SJCRH30 (cell line): ENCODE data around the gene FASTKD2. TPM values are rescaled to one million over a fixed set of nuclear protein-coding genes. Genes with fewer than 3 reads are reported as not detected.
A peak's percentile ranks its signal among the peaks of the same experiment; 100 is the strongest.

Experiments
- DNase-seq, 2 experiments: peaks; one replicate each; pipeline ENCODE4 v3.0.0-alpha.2; 2015 to 2020
- H3K27ac ChIP-seq: fragments of 250-450 bp; sonication (Bioruptor Pico); 2 replicates; pipeline ENCODE4 v1.5.1; 2020; ENCODE audit warnings: mild to moderate bottlenecking, moderate library complexity
- H3K27me3 ChIP-seq: fragments of 250-450 bp; sonication (Bioruptor Pico); 2 replicates; pipeline ENCODE4 v1.5.1; 2020; ENCODE audit warnings: mild to moderate bottlenecking, moderate library complexity
- H3K36me3 ChIP-seq: fragments of 250-450 bp; sonication (Bioruptor Pico); 2 replicates; pipeline ENCODE4 v1.5.1; 2020; ENCODE audit warnings: mild to moderate bottlenecking, moderate library complexity
- H3K4me1 ChIP-seq: fragments of 250-450 bp; sonication (Bioruptor Pico); 2 replicates; pipeline ENCODE4 v1.5.1; 2020; ENCODE audit warnings: mild to moderate bottlenecking, moderate library complexity
- H3K4me3 ChIP-seq: fragments of 250-450 bp; sonication (Bioruptor Pico); 2 replicates; pipeline ENCODE4 v1.5.1; 2020; ENCODE audit warnings: mild to moderate bottlenecking, moderate library complexity
- H3K9me3 ChIP-seq: fragments of 250-450 bp; sonication (Bioruptor Pico); replicated peaks from 2 replicates; pipeline ENCODE4 v1.5.1; 2020; ENCODE audit warnings: mild to moderate bottlenecking, moderate library complexity
- total RNA-seq: library from RNA; depleted of rRNA; stranded (reverse); fragments of >200 nt; shearing (Covaris generic); gene quantifications from 2 replicates; pipeline ENCODE4 v1.2.3, GENCODE V29; 2014

FASTKD2 gene
- total RNA-seq, 1 experiment from 2014 or later: 49.7 TPM

- H3K27ac ChIP-seq: peak overlapping the region; percentile 90
- DNase-seq: no peak
- H3K36me3 ChIP-seq: peaks cover 16% of the 10 kb centered on the region
- H3K27me3 ChIP-seq: no peaks in the 10 kb centered on the region
- peaks cover 5% of the 10 kb centered on the region; the same call in 1 of the 2 replicates for H3K4me1 ChIP-seq
- H3K9me3 ChIP-seq: no peaks in the 10 kb centered on the region
- H3K4me3 ChIP-seq: peak overlapping the region; percentile 98
Measured at GRCh38 chr2:206766057-206766930, 888 bp downstream of the FASTKD2 start.

- H3K36me3 ChIP-seq: peaks cover 67% of the 10 kb centered on the region
Measured at GRCh38 chr2:206774871-206775270, 9.5 kb downstream of the FASTKD2 start.

GRCh38 chr2:206776432-206776831, 11.0 kb downstream of the FASTKD2 start:
- H3K27ac ChIP-seq: no peak overlapping the region
- H3K36me3 ChIP-seq: peaks cover 77% of the 10 kb centered on the region
- no peaks in the 10 kb centered on the region for H3K4me1 ChIP-seq
- no peak for DNase-seq
- no peaks in the 10 kb centered on the region for H3K9me3 ChIP-seq
- no peak overlapping the region for H3K4me3 ChIP-seq
- no peaks in the 10 kb centered on the region for H3K27me3 ChIP-seq

More at GRCh38 chr2:206774871-206775270, 9.5 kb downstream of the FASTKD2 start:
- Histone ChIP-seq H3K4me1 (no peaks in the 10 kb centered on the region), H3K27ac (no peak overlapping the region), H3K9me3 (no peaks in the 10 kb centered on the region), H3K4me3 (no peak overlapping the region), H3K27me3 (no peaks in the 10 kb centered on the region)
- no peak for DNase-seq

GRCh38 chr2:206780671-206781070, 15.3 kb downstream of the FASTKD2 start:
- H3K27me3 ChIP-seq: no peaks in the 10 kb centered on the region
- peaks cover 65% of the 10 kb centered on the region for H3K36me3 ChIP-seq

GRCh38 chr2:206783718-206784117, 18.3 kb downstream of the FASTKD2 start:
- Histone ChIP-seq H3K4me3 (no peak overlapping the region), H3K27me3 (no peaks in the 10 kb centered on the region), H3K27ac (no peak overlapping the region), H3K4me1 (no peaks in the 10 kb centered on the region), H3K9me3 (no peaks in the 10 kb centered on the region), H3K36me3 (peaks cover 65% of the 10 kb centered on the region)
- DNase-seq: peak in 1 of 2 experiments; percentile 25

More at GRCh38 chr2:206780671-206781070, 15.3 kb downstream of the FASTKD2 start:
- Histone ChIP-seq H3K4me1 (no peaks in the 10 kb centered on the region), H3K4me3 (no peak overlapping the region), H3K9me3 (no peaks in the 10 kb centered on the region), H3K27ac (no peak overlapping the region)
- DNase-seq: no peak

GRCh38 chr2:206784559-206785353, 19.4 kb downstream of the FASTKD2 start:
- peaks cover 63% of the 10 kb centered on the region for H3K36me3 ChIP-seq
- H3K4me1 ChIP-seq: no peaks in the 10 kb centered on the region
- H3K27ac ChIP-seq: no peak overlapping the region

GRCh38 chr2:206790311-206790935, 25.0 kb downstream of the FASTKD2 start:
- Histone ChIP-seq H3K4me1 (no peaks in the 10 kb centered on the region), H3K4me3 (no peak overlapping the region), H3K27ac (no peak overlapping the region), H3K36me3 (peaks cover 48% of the 10 kb centered on the region), H3K9me3 (no peaks in the 10 kb centered on the region), H3K27me3 (no peaks in the 10 kb centered on the region)
- no peak for DNase-seq

More at GRCh38 chr2:206784559-206785353, 19.4 kb downstream of the FASTKD2 start:
- Histone ChIP-seq H3K4me3 (no peak overlapping the region), H3K9me3 (no peaks in the 10 kb centered on the region), H3K27me3 (no peaks in the 10 kb centered on the region)
- DNase-seq: no peak

GRCh38 chr2:206792645-206793044, 27.2 kb downstream of the FASTKD2 start:
- Histone ChIP-seq H3K4me3 (no peak overlapping the region), H3K36me3 (peaks cover 36% of the 10 kb centered on the region), H3K27ac (no peak overlapping the region), H3K9me3 (no peaks in the 10 kb centered on the region), H3K4me1 (no peaks in the 10 kb centered on the region), H3K27me3 (no peaks in the 10 kb centered on the region)
- no peak for DNase-seq

GRCh38 chr2:206797376-206797775, 32.0 kb downstream of the FASTKD2 start:
- H3K36me3 ChIP-seq: peaks cover 9% of the 10 kb centered on the region; the same call in 1 of the 2 replicates
- H3K27ac ChIP-seq: no peak overlapping the region
- no peak overlapping the region for H3K4me3 ChIP-seq
- H3K9me3 ChIP-seq: no peaks in the 10 kb centered on the region
- H3K4me1 ChIP-seq: no peaks in the 10 kb centered on the region
- no peaks in the 10 kb centered on the region for H3K27me3 ChIP-seq
- DNase-seq: peak in 1 of 2 experiments; percentile 18

- Histone ChIP-seq H3K4me1 (no peaks in the 10 kb centered on the region), H3K4me3 (no peak overlapping the region), H3K27ac (no peak overlapping the region), H3K27me3 (no peaks in the 10 kb centered on the region), H3K9me3 (no peaks in the 10 kb centered on the region), H3K36me3 (peaks cover 7% of the 10 kb centered on the region; the same call in 1 of the 2 replicates)
- DNase-seq: no peak
Measured at GRCh38 chr2:206798000-206798399, 32.6 kb downstream of the FASTKD2 start.

GRCh38 chr2:206799083-206799482, 33.7 kb downstream of the FASTKD2 start:
- Histone ChIP-seq H3K4me1 (no peaks in the 10 kb centered on the region), H3K9me3 (no peaks in the 10 kb centered on the region), H3K36me3 (peaks cover 3% of the 10 kb centered on the region; the same call in 1 of the 2 replicates), H3K27me3 (no peaks in the 10 kb centered on the region), H3K27ac (no peak overlapping the region), H3K4me3 (no peak overlapping the region)
- no peak for DNase-seq

- H3K36me3 ChIP-seq: no peaks in the 10 kb centered on the region
- no peaks in the 10 kb centered on the region for H3K9me3 ChIP-seq
- no peak overlapping the region for H3K27ac ChIP-seq
- H3K4me1 ChIP-seq: no peaks in the 10 kb centered on the region
- H3K4me3 ChIP-seq: no peak overlapping the region
- no peaks in the 10 kb centered on the region for H3K27me3 ChIP-seq
- DNase-seq: peak; percentile 38 to 73
Measured at GRCh38 chr2:206800506-206801417, 35.4 kb downstream of the FASTKD2 start.

- no peaks in the 10 kb centered on the region for H3K9me3 ChIP-seq
- H3K27ac ChIP-seq: no peak overlapping the region
- no peaks in the 10 kb centered on the region for H3K27me3 ChIP-seq
- H3K4me1 ChIP-seq: no peaks in the 10 kb centered on the region
- no peak for DNase-seq
- H3K36me3 ChIP-seq: no peaks in the 10 kb centered on the region
- H3K4me3 ChIP-seq: no peak overlapping the region
Measured at GRCh38 chr2:206801418-206802189, 36.2 kb downstream of the FASTKD2 start.
